ENCODE data around the gene HS3ST2.

- TF ChIP-seq CTCF (IDR thresholded peaks at IDR 0.05; ENCODE audit: insufficient read depth, low read depth, low read length) (no peak), EZH2 (IDR thresholded peaks at IDR 0.05; ENCODE audit: insufficient read depth, low read length) (no peak)
These were observed 29.2 kb upstream of the HS3ST2 start for GRCh38 chr16:22784690-22785214.
